Amniotic epithelial cell (primary cell): Measurements from ENCODE around the gene WFDC1.

ENCODE experiments used
- DNase-seq: peaks from one replicate; pipeline ENCODE4 v3.0.0-alpha.2; 2010; ENCODE audit warnings: low read depth

The WFDC1 gene

DNA sequence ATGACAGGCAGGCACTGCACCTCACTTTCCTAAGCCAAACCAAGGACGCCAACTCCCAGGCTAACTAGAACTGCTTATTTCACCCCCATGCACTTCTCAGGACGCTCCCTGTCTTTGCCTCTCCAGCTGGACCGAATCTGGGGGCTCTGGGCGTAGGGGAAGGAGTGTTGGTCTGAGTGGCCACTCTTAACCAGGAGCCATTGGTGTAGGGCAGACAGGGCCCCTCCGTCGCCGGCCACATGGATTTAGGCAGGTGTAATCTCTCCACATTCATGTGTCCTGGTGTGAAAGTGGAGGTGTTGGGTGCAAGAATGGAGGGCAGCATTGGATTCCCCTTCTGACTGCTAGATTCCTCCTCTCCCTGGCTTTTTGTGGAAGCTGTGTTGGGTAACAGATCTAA lies 83.4 kb downstream of the WFDC1 start:
- no peak for DNase-seq

DNA sequence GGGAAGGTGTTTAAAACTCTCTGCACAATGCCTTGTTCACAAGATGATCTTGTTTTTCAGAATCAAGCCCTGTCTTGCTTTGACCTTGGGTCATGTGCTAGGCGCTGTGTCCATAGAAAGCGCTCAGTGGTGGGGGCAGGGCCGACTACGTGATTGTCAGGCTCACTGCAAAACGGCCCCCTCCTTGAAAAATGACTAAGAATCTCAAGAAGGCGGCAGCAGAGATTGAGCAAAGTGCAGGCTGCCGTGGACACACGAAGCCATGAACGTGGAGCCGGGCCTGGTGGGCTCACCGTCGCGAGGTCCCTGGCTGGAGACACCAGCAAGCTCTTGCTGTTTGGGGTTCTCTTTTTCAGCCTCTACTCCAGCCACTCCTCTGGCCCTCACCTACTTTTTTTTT lies 83.9 kb downstream of the WFDC1 start:
- no peak for DNase-seq

DNA sequence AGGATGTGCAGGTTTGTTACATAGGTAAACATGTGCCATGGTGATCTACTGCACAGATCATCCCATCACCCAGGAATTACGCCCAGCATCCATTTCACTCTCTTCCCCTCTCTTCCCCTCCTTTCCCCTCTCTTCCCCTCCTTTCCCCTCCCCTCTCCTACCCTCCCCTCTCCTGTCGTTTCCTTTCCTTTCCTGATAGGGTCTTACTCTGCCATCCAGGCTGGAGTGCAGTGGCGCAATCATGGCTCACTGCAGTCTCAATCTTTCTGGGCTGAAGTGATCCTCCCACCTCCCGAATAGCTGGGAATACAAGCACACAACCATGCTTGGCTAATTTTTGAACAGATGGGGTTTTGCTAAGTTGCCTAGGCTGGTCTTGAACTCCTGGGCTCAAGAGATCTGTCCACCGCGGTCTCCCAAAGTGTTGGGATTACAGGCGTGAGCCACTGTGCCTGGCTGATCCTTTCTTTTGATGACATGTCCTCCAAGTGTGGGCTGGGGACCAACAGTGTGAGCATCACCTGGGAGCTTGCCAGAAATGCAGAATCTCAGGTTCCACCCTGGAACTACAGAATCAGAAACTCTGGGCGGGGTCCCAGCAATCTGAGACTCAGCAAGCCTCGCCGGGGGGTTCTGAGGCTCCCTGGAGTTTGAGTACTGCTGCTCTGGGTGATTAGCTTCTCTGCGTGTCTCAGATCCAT lies 84.5 kb downstream of the WFDC1 start:
- DNase-seq = peak; percentile 30
